ENCODE measurements around the gene PACRG. TPM values are rescaled to one million over a fixed set of nuclear protein-coding genes. Genes with fewer than 3 reads are reported as not detected.

The PACRG gene
- total RNA-seq, 1 experiment from 2014 or later: not detected

- Histone ChIP-seq H3K36me3 (no peaks in the 10 kb centered on the region), H3K4me3 (no peak overlapping the region), H3K9me3 (no peaks in the 10 kb centered on the region), H3K27me3 (no peaks in the 10 kb centered on the region)
- DNase-seq: no peak
Observed at GRCh38 chr6:163243692-163244589, 516.2 kb downstream of the PACRG start.

- Histone ChIP-seq H3K36me3 (no peaks in the 10 kb centered on the region), H3K27me3 (no peaks in the 10 kb centered on the region), H3K4me3 (no peak overlapping the region), H3K9me3 (no peaks in the 10 kb centered on the region)
- DNase-seq: no peak
Observed at GRCh38 chr6:163248051-163248450, 520.3 kb downstream of the PACRG start.

- DNase-seq: peak; percentile 30
- no peaks in the 10 kb centered on the region for H3K27me3 ChIP-seq
- H3K4me3 ChIP-seq: no peak overlapping the region
- H3K36me3 ChIP-seq: no peaks in the 10 kb centered on the region
- no peaks in the 10 kb centered on the region for H3K9me3 ChIP-seq
Observed at GRCh38 chr6:163249651-163250101, 521.9 kb downstream of the PACRG start.

- Histone ChIP-seq H3K9me3 (no peaks in the 10 kb centered on the region), H3K36me3 (no peaks in the 10 kb centered on the region), H3K4me3 (no peak overlapping the region), H3K27me3 (no peaks in the 10 kb centered on the region)
- no peak for DNase-seq
Observed at GRCh38 chr6:163250116-163250515, 522.3 kb downstream of the PACRG start.

GRCh38 chr6:163252061-163252591 lies 524.4 kb downstream of the PACRG start:
- DNase-seq: no peak
- Histone ChIP-seq H3K36me3 (no peaks in the 10 kb centered on the region), H3K9me3 (no peaks in the 10 kb centered on the region), H3K4me3 (no peak overlapping the region), H3K27me3 (no peaks in the 10 kb centered on the region)

GRCh38 chr6:163253556-163254213 lies 525.9 kb downstream of the PACRG start:
- Histone ChIP-seq H3K36me3 (no peaks in the 10 kb centered on the region), H3K4me3 (no peak overlapping the region), H3K9me3 (no peaks in the 10 kb centered on the region), H3K27me3 (no peaks in the 10 kb centered on the region)
- no peak for DNase-seq

GRCh38 chr6:163254341-163254835 lies 526.6 kb downstream of the PACRG start:
- H3K9me3 ChIP-seq: no peaks in the 10 kb centered on the region
- H3K4me3 ChIP-seq: no peak overlapping the region
- no peaks in the 10 kb centered on the region for H3K36me3 ChIP-seq
- DNase-seq: no peak
- no peaks in the 10 kb centered on the region for H3K27me3 ChIP-seq

GRCh38 chr6:163255265-163255664 lies 527.5 kb downstream of the PACRG start:
- Histone ChIP-seq H3K36me3 (no peaks in the 10 kb centered on the region), H3K9me3 (no peaks in the 10 kb centered on the region), H3K4me3 (no peak overlapping the region), H3K27me3 (no peaks in the 10 kb centered on the region)
- DNase-seq: no peak

- H3K9me3 ChIP-seq: no peaks in the 10 kb centered on the region
- DNase-seq: no peak
- no peak overlapping the region for H3K4me3 ChIP-seq
- no peaks in the 10 kb centered on the region for H3K36me3 ChIP-seq
- no peaks in the 10 kb centered on the region for H3K27me3 ChIP-seq
Observed at GRCh38 chr6:163259689-163260088, 531.9 kb downstream of the PACRG start.

GRCh38 chr6:163260111-163260895 lies 532.5 kb downstream of the PACRG start:
- no peaks in the 10 kb centered on the region for H3K27me3 ChIP-seq
- DNase-seq: no peak
- no peaks in the 10 kb centered on the region for H3K36me3 ChIP-seq
- H3K9me3 ChIP-seq: no peaks in the 10 kb centered on the region
- H3K4me3 ChIP-seq: no peak overlapping the region

GRCh38 chr6:163260911-163261310 lies 533.1 kb downstream of the PACRG start:
- H3K27me3 ChIP-seq: no peaks in the 10 kb centered on the region
- H3K36me3 ChIP-seq: no peaks in the 10 kb centered on the region
- no peak overlapping the region for H3K4me3 ChIP-seq
- no peak for DNase-seq
- H3K9me3 ChIP-seq: no peaks in the 10 kb centered on the region

GRCh38 chr6:163261361-163261760 lies 533.6 kb downstream of the PACRG start:
- no peak for DNase-seq

GRCh38 chr6:163262080-163262479 lies 534.3 kb downstream of the PACRG start:
- no peak for DNase-seq
- H3K36me3 ChIP-seq: no peaks in the 10 kb centered on the region
- no peaks in the 10 kb centered on the region for H3K27me3 ChIP-seq
- H3K9me3 ChIP-seq: no peaks in the 10 kb centered on the region
- no peak overlapping the region for H3K4me3 ChIP-seq

More at GRCh38 chr6:163261361-163261760, 533.6 kb downstream of the PACRG start:
- Histone ChIP-seq H3K27me3 (no peaks in the 10 kb centered on the region), H3K36me3 (no peaks in the 10 kb centered on the region), H3K4me3 (no peak overlapping the region), H3K9me3 (no peaks in the 10 kb centered on the region)

- H3K36me3 ChIP-seq: no peaks in the 10 kb centered on the region
- H3K4me3 ChIP-seq: no peak overlapping the region
- no peaks in the 10 kb centered on the region for H3K9me3 ChIP-seq
- no peak for DNase-seq
- H3K27me3 ChIP-seq: no peaks in the 10 kb centered on the region
Observed at GRCh38 chr6:163263196-163263595, 535.4 kb downstream of the PACRG start.

GRCh38 chr6:163263998-163264661 lies 536.4 kb downstream of the PACRG start:
- no peak for DNase-seq
- no peaks in the 10 kb centered on the region for H3K9me3 ChIP-seq
- no peaks in the 10 kb centered on the region for H3K27me3 ChIP-seq
- H3K4me3 ChIP-seq: no peak overlapping the region
- no peaks in the 10 kb centered on the region for H3K36me3 ChIP-seq

GRCh38 chr6:163264662-163265035 lies 536.9 kb downstream of the PACRG start:
- H3K4me3 ChIP-seq: no peak overlapping the region
- H3K36me3 ChIP-seq: no peaks in the 10 kb centered on the region
- H3K9me3 ChIP-seq: no peaks in the 10 kb centered on the region
- no peak for DNase-seq
- H3K27me3 ChIP-seq: no peaks in the 10 kb centered on the region
